Measurements from ENCODE around the gene NUMA1. TPM values are rescaled to one million over a fixed set of nuclear protein-coding genes. Genes with fewer than 3 reads are reported as not detected.

The NUMA1 gene
- total RNA-seq, 1 experiment from 2014 or later = 109 TPM

DNA sequence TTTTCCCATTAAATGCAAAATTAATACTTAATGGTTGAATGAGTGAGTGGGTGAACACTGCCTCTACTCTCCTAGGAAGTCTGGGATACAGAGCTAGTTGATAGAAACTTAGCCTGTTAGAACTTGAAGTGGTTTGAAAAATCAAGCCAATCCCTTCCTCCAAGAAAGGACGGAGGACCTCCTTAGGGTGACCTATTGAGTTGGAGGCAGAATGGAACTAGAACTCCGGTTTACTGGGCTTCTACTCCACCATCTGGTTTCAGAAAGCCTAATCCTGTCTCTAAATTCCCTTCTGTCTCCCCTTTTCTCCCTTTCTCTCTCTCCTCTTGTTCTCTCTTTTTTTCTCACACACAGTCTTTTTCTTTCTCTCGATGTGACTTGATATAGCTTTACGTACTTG lies 101.2 kb downstream of the NUMA1 start:
- DNase-seq (ENCODE audit: unreplicated experiment) = no peak
- no peak overlapping the region for H3K27ac Mint-ChIP-seq (ENCODE audit: low read depth, unreplicated experiment)
- H3K4me1 Mint-ChIP-seq (ENCODE audit: insufficient read depth, unreplicated experiment) = no peaks in the 10 kb centered on the region
- H3K36me3 Mint-ChIP-seq (ENCODE audit: insufficient read depth, unreplicated experiment) = peaks cover 27% of the 10 kb centered on the region
- H3K27me3 Mint-ChIP-seq (ENCODE audit: insufficient read depth, unreplicated experiment) = no peaks in the 10 kb centered on the region
- H3K4me3 Mint-ChIP-seq (ENCODE audit: unreplicated experiment) = no peak overlapping the region
- no peaks in the 10 kb centered on the region for H3K9me3 Mint-ChIP-seq (ENCODE audit: unreplicated experiment)
- TF ChIP-seq, protein P1, sequence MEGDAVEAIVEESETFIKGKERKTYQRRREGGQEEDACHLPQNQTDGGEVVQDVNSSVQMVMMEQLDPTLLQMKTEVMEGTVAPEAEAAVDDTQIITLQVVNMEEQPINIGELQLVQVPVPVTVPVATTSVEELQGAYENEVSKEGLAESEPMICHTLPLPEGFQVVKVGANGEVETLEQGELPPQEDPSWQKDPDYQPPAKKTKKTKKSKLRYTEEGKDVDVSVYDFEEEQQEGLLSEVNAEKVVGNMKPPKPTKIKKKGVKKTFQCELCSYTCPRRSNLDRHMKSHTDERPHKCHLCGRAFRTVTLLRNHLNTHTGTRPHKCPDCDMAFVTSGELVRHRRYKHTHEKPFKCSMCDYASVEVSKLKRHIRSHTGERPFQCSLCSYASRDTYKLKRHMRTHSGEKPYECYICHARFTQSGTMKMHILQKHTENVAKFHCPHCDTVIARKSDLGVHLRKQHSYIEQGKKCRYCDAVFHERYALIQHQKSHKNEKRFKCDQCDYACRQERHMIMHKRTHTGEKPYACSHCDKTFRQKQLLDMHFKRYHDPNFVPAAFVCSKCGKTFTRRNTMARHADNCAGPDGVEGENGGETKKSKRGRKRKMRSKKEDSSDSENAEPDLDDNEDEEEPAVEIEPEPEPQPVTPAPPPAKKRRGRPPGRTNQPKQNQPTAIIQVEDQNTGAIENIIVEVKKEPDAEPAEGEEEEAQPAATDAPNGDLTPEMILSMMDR (IDR thresholded peaks at IDR 0.05; ENCODE audit: unreplicated experiment) = no peak
- ChIA-PET POLR2A (interaction anchor here (1.0 to 1.5 kb wide), 2 partner anchors 50 to 452 kb away, joined by 3 read pairs; partner anchors contain the start of genes RNF121 and XNDC1N), CTCF (interaction anchor here (0.6 to 4.6 kb wide), 20 partner anchors 8 to 468 kb away, joined by 3 to 57 read pairs (median 12); partner anchors contain the start of gene IL18BP)
- intact Hi-C loops (cut with micrococcal nuclease) = loop anchor here (5.0 to 10.0 kb wide), 2 partner anchors 258 to 436 kb away; no protein-coding TSS in a partner anchor
- no TSS peak for BruUV-seq (replicated peaks)

DNA sequence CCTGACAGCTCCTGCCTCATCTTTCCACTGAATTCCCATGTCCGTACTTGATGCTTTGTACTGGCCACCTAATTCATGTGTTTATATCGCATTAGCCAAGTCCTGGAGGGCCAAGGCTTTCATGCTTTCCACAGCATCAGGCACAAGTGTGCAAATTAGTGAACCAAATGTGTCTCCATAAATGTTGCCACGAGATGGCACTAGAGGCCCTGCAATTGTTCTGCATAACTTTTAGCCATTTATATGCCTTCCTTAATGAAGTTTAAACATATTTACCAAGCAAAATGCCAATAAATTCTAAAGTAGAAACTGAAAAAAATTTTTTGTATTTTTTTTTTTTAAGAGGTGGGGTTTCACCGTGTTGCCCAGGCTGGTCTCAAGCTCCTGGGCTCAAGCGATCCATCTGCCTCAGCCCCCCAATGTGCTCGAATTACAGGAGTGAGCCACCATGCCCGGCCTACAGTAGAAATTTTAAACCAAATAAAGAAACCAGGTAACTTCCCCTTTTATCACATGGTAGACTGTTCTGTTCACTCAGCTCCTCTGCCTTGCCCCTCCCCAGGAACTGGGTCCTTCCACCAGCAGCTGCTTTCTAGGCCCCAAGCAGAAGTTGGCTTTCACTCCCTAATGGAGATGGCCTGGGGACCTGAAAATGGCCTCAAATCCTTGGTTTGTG lies 102.5 kb downstream of the NUMA1 start:
- Mint-ChIP-seq H3K36me3 (ENCODE audit: insufficient read depth, unreplicated experiment) (peaks cover 27% of the 10 kb centered on the region), H3K27ac (ENCODE audit: low read depth, unreplicated experiment) (no peak overlapping the region), H3K4me1 (ENCODE audit: insufficient read depth, unreplicated experiment) (no peaks in the 10 kb centered on the region), H3K4me3 (ENCODE audit: unreplicated experiment) (no peak overlapping the region), H3K9me3 (ENCODE audit: unreplicated experiment) (no peaks in the 10 kb centered on the region), H3K27me3 (ENCODE audit: insufficient read depth, unreplicated experiment) (no peaks in the 10 kb centered on the region)
- ChIA-PET POLR2A (interaction anchor here (0.7 to 1.5 kb wide), 7 partner anchors 8 to 453 kb away, joined by 3 to 4 read pairs (median 3); partner anchors contain the start of genes RNF121 and XNDC1N), CTCF (interaction anchor here (0.6 to 4.6 kb wide), 58 partner anchors 9 to 715 kb away, joined by 3 to 57 read pairs (median 4); partner anchors contain the start of genes CLPB and IL18BP)
- TF ChIP-seq, protein P1 (IDR thresholded peaks at IDR 0.05; ENCODE audit: unreplicated experiment) = peak; percentile 67
- intact Hi-C loops (cut with micrococcal nuclease) = loop anchor here (1.0 to 10.0 kb wide), 4 partner anchors 205 to 453 kb away; no protein-coding TSS in a partner anchor
- BruUV-seq (replicated peaks) = no TSS peak
- peak; percentile 66 for DNase-seq (ENCODE audit: unreplicated experiment)

DNA sequence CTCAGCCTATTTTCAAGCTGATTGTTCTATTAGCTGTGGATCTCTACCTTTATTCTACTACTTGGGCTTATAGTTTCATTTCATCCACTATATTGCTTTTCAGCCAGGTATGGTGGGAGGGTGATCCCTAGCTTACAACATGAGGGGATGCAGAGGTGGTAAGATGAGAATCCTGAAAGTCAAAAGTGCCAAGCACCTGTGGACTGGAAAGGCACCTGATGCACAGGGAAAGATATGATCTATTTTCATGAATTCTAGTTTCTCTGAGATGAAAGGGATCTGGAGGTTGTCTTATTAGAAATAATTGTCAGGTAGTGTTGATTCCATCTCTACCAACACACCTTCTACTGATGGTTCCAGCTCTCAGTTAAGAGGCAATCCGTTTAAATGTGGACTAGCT lies 103.3 kb downstream of the NUMA1 start:
- no TSS peak for BruUV-seq (replicated peaks)
- H3K27me3 Mint-ChIP-seq (ENCODE audit: insufficient read depth, unreplicated experiment) = no peaks in the 10 kb centered on the region
- no peaks in the 10 kb centered on the region for H3K4me1 Mint-ChIP-seq (ENCODE audit: insufficient read depth, unreplicated experiment)
- H3K4me3 Mint-ChIP-seq (ENCODE audit: unreplicated experiment) = no peak overlapping the region
- intact Hi-C loops (cut with micrococcal nuclease) = loop anchor here (1.0 to 10.0 kb wide), 4 partner anchors 206 to 454 kb away; no protein-coding TSS in a partner anchor
- DNase-seq (ENCODE audit: unreplicated experiment) = no peak
- TF ChIP-seq, protein P1 (IDR thresholded peaks at IDR 0.05; ENCODE audit: unreplicated experiment) = no peak
- CTCF ChIA-PET = interaction anchor here (0.6 to 4.6 kb wide), 53 partner anchors 9 to 714 kb away, joined by 3 to 57 read pairs (median 4); partner anchors contain the start of genes CLPB and IL18BP
- peaks cover 27% of the 10 kb centered on the region for H3K36me3 Mint-ChIP-seq (ENCODE audit: insufficient read depth, unreplicated experiment)
- peak overlapping the region; percentile 39 for H3K27ac Mint-ChIP-seq (ENCODE audit: low read depth, unreplicated experiment)
- POLR2A ChIA-PET = interaction anchor here (0.7 to 1.2 kb wide), 3 partner anchors 10 to 1416 kb away, joined by 3 to 4 read pairs (median 3); no protein-coding TSS in a partner anchor
- H3K9me3 Mint-ChIP-seq (ENCODE audit: unreplicated experiment) = no peaks in the 10 kb centered on the region

DNA sequence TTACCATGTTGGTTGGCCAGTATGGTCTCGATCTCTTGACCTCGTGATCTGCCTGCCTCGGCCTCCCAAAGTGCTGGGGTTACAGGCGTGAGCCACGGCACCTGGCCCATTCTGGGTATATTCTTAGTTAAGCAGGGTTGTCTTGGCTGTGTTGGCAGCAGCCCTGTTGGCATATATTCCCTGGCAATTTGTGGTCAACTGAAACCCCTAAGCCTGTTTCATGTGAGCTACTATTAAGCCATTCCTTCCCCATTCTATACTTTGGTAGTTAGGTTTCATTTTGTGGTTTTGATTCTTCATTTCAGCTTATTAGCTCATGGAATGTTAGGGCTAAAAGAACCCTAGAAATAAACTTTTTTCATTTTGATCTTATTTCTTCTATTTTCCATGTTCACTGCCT lies 103.8 kb downstream of the NUMA1 start:
- H3K27ac Mint-ChIP-seq (ENCODE audit: low read depth, unreplicated experiment) = peak overlapping the region; percentile 39
- TF ChIP-seq, protein P1 (IDR thresholded peaks at IDR 0.05; ENCODE audit: unreplicated experiment) = no peak
- H3K4me3 Mint-ChIP-seq (ENCODE audit: unreplicated experiment) = no peak overlapping the region
- CTCF ChIA-PET = interaction anchor here (0.5 to 4.6 kb wide), 33 partner anchors 8 to 471 kb away, joined by 3 to 57 read pairs (median 5); partner anchors contain the start of genes CLPB and IL18BP
- POLR2A ChIA-PET = interaction anchor here (0.7 to 1.5 kb wide), 3 partner anchors 8 to 1416 kb away, joined by 3 to 4 read pairs (median 3); no protein-coding TSS in a partner anchor
- intact Hi-C loops (cut with micrococcal nuclease) = loop anchor here (5.0 to 10.0 kb wide), 2 partner anchors 261 to 438 kb away; no protein-coding TSS in a partner anchor
- no peaks in the 10 kb centered on the region for H3K9me3 Mint-ChIP-seq (ENCODE audit: unreplicated experiment)
- DNase-seq (ENCODE audit: unreplicated experiment) = no peak
- no TSS peak for BruUV-seq (replicated peaks)
- no peaks in the 10 kb centered on the region for H3K27me3 Mint-ChIP-seq (ENCODE audit: insufficient read depth, unreplicated experiment)
- H3K36me3 Mint-ChIP-seq (ENCODE audit: insufficient read depth, unreplicated experiment) = peaks cover 25% of the 10 kb centered on the region
- no peaks in the 10 kb centered on the region for H3K4me1 Mint-ChIP-seq (ENCODE audit: insufficient read depth, unreplicated experiment)
